ENCODE data around the gene FAIM.
"Not testable (repeated sequence)": the region's sequence is repeated elsewhere in the genome, so short reads cannot be mapped to it uniquely, and the experiment has no call there.

The FAIM gene

DNA sequence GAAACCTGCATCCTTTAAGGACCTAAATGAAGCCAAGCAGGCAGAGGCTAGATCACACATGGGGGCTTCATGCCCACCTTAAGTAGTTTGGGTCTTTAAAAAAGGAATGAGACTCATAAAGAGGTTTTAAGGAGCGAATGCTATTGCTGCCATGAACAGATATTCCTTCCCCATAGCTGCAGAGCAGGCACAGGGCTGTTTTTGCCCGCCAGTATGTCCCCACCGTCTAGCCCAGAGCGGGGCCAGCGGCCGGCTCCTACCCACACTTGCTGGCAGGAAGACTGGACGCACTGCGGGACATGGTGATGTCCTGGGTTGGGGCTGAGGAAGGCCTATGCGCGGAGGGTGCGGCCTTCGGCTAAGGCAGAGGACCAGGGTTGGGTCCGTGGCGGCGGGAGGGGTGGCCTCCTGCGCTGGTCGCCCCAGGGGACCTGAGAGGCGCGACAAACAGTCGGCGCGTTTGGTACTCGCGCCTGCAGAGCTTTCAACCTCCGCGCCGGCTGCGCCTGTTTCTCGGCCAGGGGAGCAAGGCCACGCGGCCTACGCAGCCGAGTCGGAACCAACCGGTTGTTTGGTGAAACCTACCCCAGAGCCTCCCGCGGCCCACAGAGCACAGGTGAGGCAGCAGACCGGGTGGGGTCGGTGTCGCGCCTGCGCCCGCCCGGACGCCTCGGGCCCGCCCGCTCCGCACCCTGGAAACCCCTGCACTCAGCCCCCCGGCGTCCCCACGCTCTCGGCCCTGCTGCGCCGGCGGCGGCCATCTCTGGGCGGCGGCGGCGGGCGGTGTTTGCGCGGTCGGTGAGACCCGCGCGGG lies at the start of gene FAIM:
Gene FAIM, plus strand, starts transcription at position 450 of the 814 bp plus-strand sequence. CDS start 10,956 bp downstream, outside the sequence.
- DNase-seq, result peak; percentile 55

GRCh38 chr3:138559134-138559533 lies 49.4 kb upstream of the FAIM start:
- DNase-seq, result no peak

GRCh38 chr3:138560501-138560900 lies 48.1 kb upstream of the FAIM start:
- no peak for DNase-seq

GRCh38 chr3:138562902-138563301 lies 45.7 kb upstream of the FAIM start:
- not testable (repeated sequence) for DNase-seq

DNA sequence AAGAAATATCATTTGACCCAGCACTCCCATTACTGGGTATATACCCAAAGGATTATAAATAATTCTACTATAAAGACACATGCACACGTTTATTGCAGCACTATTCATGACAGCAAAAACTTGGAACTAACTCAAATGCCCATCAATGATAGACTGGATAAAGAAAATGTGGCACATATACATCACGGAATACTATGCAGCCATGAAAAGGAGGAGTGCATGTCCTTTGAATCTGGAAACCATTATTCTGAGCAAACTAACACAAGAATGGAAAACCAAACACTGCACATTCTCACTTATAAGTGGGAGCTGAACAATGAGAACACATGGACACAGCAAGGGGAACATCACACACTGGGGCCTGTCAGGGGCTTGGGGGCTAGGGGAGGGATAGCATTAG lies 42.3 kb upstream of the FAIM start:
- DNase-seq, result not testable (repeated sequence)

DNA sequence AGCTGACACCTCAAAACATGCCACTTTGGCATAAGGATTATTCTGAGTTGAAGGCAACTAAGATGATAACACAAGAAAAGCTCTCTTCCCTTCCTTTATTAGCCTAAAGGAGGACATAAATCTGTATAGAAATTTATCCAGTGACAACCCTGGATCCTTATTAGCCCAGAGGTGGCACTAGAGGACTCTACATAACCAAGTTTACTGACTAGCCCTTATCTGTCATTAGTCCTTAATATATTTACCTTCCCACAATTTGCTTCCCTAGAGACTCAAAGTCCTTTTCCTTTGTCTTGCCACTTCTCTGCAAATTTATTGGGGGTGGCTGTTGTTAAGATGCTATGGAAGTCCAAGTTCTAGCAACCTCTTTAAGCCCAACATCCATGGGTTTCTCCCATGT lies 41.2 kb upstream of the FAIM start:
- no peak for DNase-seq

DNA sequence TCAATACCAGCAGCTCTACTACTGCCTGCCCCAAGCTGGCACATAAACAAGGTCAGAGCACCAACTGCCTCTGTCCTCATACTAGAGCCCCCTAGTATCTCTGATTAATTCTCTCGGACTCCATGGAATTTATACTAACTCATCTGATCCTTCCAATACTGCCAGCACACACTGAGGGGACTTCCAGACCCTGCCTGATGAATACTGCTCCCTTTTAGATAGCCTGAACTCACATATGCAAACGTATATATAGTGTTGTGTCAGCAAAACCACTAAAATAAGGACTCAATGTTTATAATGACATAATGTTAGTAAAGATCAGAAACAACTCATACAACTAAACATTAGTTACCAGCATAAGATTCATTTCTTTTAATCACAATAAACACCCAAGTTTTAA lies 39.5 kb upstream of the FAIM start:
- DNase-seq, result no peak

GRCh38 chr3:138569624-138570023 lies 38.9 kb upstream of the FAIM start:
- not testable (repeated sequence) for DNase-seq

DNA sequence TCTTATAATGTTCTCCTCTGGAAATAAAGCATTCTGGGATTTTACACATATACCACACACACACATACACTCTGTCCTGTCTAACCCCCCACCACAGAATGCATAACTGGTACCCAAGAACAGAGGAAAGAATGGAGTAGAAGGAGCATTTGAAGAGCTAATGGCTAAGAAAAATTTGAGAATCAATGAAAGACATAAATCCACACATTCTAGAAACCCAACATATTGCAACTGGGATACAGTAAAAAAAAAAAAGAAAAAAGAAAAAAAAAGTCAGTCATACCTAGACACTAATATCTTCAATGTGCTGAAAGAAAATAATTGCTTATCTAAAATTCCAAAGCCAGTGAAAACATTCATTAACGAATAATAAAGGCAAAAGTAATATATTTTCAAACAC lies 35.4 kb upstream of the FAIM start:
- no peak for DNase-seq

GRCh38 chr3:138578141-138578540 lies 30.4 kb upstream of the FAIM start:
- DNase-seq, result no peak

DNA sequence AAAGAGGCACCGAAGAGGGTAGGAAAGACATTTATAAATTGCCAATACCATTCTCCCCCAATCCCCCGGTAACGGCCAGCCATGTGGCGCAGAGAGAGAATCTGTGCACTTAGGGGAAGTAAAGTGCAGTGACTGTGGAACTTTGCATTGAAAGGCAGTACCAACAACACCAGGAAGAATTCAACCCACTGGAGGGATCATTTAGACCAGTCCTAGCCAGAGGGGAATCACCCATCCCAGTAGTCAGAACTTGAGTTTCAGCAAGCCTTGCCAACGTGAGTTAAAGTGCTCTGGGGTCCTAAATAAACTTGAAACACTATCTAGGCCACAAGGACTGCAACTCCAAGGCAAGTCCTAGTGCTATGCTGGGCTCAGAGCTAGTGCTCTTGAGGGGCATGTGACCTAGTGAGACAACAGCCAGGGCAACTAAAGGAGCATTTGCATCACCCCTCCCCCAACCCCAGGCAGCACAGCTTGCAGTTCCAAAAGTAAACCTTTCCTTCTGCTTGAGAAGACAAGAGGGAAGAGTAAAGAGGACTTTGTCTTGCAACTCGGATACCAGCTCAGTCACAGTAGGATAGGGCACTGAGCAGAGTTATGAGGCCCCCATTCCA lies 29.5 kb upstream of the FAIM start:
- no peak for DNase-seq

DNA sequence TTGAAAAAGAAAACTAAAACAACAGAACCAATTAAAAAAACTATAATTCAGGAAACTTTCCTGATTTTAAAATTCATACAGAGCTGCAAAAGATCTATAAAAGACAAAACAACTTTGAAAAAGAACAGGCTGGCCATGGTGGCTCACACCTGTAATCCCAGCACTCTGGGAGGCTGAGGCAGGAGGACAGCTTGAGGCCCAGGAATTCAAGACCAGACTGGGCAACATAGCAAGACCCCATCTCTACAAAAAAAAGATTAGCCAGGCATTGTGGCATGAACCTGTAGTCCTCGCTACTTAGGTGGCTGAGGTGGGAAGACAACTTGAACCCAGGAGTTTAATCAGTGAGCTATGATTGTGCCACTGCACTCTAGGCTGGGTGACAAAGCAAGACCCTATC lies 21.2 kb upstream of the FAIM start:
- DNase-seq, result no peak

DNA sequence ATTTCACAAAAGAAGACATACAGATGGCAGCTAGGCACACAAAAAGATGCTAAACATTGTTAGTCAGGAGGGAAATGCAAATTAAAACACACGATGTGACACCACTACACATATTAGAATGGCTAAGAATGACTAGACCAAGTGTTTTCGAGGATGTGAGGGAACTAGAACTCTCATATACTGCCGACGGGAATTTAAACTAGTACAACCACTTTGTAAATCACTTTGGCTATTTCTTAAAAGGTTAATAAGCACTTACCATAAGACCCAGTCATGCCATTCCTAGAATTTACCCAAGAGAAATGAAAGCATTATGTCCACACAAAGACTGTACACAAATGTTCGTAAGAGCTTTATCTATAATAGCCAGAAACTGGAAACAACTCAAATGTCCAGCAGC lies 20.1 kb upstream of the FAIM start:
- DNase-seq, result no peak

GRCh38 chr3:138591392-138591791 lies 17.2 kb upstream of the FAIM start:
- DNase-seq, result no peak

DNA sequence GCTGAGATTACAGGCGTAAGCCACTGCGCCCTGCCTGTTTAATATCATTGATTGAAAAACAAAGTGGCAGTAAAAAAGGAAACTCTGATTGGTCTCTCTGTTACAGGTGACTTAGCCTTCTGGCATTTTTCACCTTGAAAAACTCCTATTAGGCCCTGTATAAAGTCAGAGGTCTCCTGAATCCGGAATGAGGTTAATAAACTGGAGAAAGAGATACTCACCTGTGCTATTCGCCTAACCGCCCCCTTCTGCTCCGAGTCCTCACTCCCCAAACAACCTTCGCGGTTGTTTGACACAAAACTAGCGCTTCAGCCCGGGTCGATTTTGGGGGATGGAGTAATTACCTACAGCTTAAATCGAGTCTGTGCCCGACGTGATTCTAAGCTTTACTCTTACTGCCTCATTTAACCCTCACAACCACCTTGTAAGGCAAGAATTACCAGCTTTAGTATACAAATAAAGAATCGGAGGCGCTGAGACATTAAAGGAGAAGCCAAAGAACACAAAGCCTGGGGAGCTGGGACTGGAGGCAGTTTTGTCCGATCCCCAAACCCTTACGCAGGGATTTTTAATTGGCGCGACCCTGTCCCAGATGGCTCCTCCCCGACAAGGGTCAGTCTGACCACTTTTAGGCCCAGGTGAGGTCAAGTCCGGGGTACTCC lies 15.0 kb upstream of the FAIM start:
- DNase-seq, result no peak

GRCh38 chr3:138594150-138594934 lies 14.2 kb upstream of the FAIM start, which contains the start of gene CEP70:
Gene CEP70 (minus strand): TSS chr3:138594260. CDS start chr3:138572927, 21,333 bp downstream.
- DNase-seq, result no peak

DNA sequence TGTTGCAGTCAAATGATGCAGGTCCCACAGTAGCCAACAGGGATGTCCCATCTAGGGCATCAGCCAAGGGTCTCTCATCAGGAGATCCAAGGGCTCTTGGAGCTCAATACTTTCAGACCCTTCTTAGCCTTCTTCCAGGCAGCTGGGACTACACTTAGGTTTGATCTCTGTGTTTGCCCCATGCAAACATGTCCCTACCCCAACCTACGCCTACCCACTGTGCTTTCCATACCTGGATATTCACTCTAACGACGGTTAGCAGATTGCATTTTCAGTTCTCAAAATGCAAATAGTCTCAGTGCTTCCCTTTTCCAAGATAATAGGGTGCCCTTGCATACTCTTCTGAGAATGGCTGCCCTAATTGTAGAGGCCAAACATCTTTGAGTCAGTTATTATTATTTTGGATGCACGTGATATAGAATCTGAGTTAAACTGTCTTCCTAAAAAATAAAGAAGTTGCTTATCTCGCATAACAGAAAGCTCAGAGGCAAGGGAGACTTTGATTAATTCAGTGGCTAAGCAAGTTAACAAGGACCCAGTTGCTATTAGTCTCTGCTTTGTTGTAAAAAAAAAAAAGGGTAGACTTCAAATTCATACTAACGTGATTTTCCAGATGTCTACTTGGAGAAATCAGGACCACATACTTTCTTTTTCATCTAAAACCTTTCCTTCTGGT lies 13.5 kb upstream of the FAIM start:
- DNase-seq, result no peak

DNA sequence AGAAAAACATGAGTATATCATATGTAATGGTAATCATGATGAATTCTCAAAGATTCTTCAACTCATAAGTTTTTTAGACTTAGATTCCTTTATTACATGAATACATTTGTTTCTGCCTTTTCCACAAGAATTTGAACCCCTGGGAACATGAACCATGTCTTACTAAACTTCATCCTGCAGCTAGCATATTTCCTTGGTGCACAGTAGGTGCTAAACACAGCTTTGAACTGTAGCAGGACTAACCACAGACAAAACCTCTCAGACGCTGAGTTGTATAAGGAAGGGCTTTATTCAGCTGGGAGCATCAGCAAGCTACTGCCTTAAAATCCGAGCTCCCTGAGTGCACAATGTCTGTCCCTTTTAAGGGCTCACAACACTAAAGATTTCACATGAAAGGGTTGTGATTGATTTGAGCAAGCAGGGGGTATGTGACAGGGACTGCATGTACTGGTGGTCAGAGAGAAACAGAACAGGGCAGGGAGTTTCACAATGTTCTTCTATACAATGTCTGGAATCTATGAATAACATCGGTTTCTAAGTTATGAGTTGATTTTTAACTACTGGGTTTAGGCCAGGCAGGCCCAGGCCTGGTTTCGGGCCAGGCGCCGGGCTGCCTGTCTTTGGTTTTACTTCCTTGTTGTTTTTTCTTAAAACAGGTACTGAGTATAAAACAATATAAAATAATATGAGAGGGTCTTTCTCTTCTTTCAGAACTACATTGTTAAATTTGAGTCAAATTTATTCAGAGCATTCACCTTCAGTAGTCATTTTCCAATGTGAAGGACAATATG lies 11.2 kb upstream of the FAIM start:
- not testable (repeated sequence) for DNase-seq

GRCh38 chr3:138598534-138598933 lies 10.0 kb upstream of the FAIM start:
- no peak for DNase-seq

DNA sequence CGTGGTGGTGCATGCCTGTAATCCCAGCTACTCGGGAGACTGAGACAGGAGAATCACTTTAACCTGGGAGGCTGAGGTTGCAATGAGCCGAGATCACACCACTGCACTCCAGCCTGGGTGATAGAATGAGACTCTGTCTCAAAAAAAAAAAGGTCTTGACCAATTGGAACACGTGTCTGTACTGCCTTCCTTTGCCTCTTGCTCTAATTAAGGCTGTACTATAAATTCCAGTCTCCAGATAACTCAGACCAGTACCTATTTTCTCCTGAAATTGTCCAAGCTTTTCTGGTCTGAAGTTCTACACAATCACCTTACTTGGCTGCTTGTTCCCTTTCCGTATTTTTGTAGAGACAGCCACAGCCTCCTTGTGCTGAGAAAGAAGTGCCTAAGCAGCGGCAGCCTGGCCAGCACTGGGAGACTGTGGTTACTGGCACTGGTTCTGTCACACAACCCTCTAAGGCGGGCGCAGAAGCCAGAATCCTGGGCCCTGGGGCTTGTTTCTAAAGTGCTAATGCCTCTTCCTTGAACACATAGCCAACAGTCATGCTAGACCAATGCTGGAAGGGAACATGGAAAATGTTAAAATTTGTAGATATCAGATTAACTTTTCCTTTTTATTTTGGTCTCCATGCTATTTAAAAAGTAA lies 8.3 kb upstream of the FAIM start:
- no peak for DNase-seq

- not testable (repeated sequence) for DNase-seq
Measured at GRCh38 chr3:138601661-138602060, 6.9 kb upstream of the FAIM start.

Data from NCI-H2107 (cell line).